ENCODE data around the gene DCAKD. TPM values are rescaled to one million over a fixed set of nuclear protein-coding genes. Genes with fewer than 3 reads are reported as not detected.

Gene DCAKD
- total and polyA plus RNA-seq, 2 donors (not counting 3 experiments of a cell fraction or from before 2014, with no cell fraction given) = 30.8 to 36.5 TPM

- intact Hi-C loops (cut with micrococcal nuclease) = no loop called here
- Histone ChIP-seq H3K27ac (ENCODE audit: insufficient read depth, low read depth, low read length) (no peak overlapping the region), H3K4me2 (ENCODE audit: insufficient read depth, low read length) (no peak overlapping the region), H3K4me1 (ENCODE audit: control insufficient read depth, extremely low read depth, insufficient read depth, low read length) (no peaks in the 10 kb centered on the region), H4K20me1 (replicated peaks; ENCODE audit: control insufficient read depth, extremely low read depth, insufficient read depth, low read length) (no peaks in the 10 kb centered on the region), H3K9me3 (replicated peaks; ENCODE audit: control insufficient read depth, insufficient read depth, low read length) (no peaks in the 10 kb centered on the region), H3K9ac (replicated peaks; ENCODE audit: extremely low read depth, insufficient read depth, low read length) (no peak overlapping the region), H3K4me3 (replicated peaks in 1 of 3; ENCODE audit: insufficient read depth in 1 of 3, low read depth in 1 of 3, low read length in 3 of 3) (no peak overlapping the region), H3K27me3 (ENCODE audit: control insufficient read depth in 2 of 2, insufficient read depth in 2 of 2, low read length in 2 of 2) (peaks cover 0 to 16% of the 10 kb centered on the region in 2 experiments), H3K9me1 (replicated peaks; ENCODE audit: control insufficient read depth, extremely low read depth, insufficient read depth, low read length) (no peaks in the 10 kb centered on the region), H3K36me3 (ENCODE audit: control insufficient read depth in 2 of 2, extremely low read depth in 1 of 2, insufficient read depth in 2 of 2, low read length in 2 of 2) (no peaks in the 10 kb centered on the region), H2AFZ (ENCODE audit: low read depth, low read length) (no peak overlapping the region), H3K79me2 (ENCODE audit: control insufficient read depth, insufficient read depth, low read length) (no peaks in the 10 kb centered on the region)
- dilution Hi-C loops (cut with MboI; ENCODE audit: extremely low pct_ligation_motif_present, low sequenced_read_pairs) = no loop called here
- ChIA-PET CTCF (interaction anchor here (1.8 kb wide), 1 partner anchor 76 kb away, joined by 5 read pairs; no protein-coding TSS in a partner anchor), POLR2A (no interaction called here)
- TF ChIP-seq GATA2 (IDR thresholded peaks at IDR 0.05; ENCODE audit: insufficient read depth, insufficient read length, low read depth, low read length) (no peak), POLR2A (IDR thresholded peaks at IDR 0.05; ENCODE audit: low read depth, low read length) (no peak), FOS (IDR thresholded peaks at IDR 0.05; ENCODE audit: borderline replicate concordance, insufficient read depth, low read length) (no peak), MYC (IDR thresholded peaks at IDR 0.05; ENCODE audit: low read depth, low read length) (no peak), CTCF (IDR thresholded peaks at IDR 0.05; ENCODE audit: extremely low read depth in 1 of 2, insufficient read depth in 1 of 2, low read depth in 1 of 2, low read length in 2 of 2) (no peak), POLR2AphosphoS5 (IDR thresholded peaks at IDR 0.05; ENCODE audit: insufficient read depth, low read depth, low read length) (no peak), JUN (IDR thresholded peaks at IDR 0.05; ENCODE audit: borderline replicate concordance, insufficient read depth, insufficient read length, low read depth) (no peak), MAX (IDR thresholded peaks at IDR 0.05; ENCODE audit: insufficient read depth, insufficient read length) (no peak), EZH2 (IDR thresholded peaks at IDR 0.05; ENCODE audit: borderline replicate concordance, low read depth, low read length, severe bottlenecking) (no peak)
- DNase-seq (ENCODE audit: low read depth, low spot score) = no peak
- no peak for FAIRE-seq
- no TSS peak for BruUV-seq (replicated peaks)
These were observed 55.1 kb downstream of the DCAKD start for GRCh38 chr17:44996304-44996703.
